ENCODE measurements around the gene KCNIP4. TPM values are rescaled to one million over a fixed set of nuclear protein-coding genes. Genes with fewer than 3 reads are reported as not detected.

The KCNIP4 gene
- total RNA-seq, 1 donor: not detected

GRCh38 chr4:21876711-21877110, 71.9 kb downstream of the KCNIP4 start:
- no peaks in the 10 kb centered on the region for H3K79me2 ChIP-seq (ENCODE audit: insufficient read depth, low read length)
- H3K4me1 ChIP-seq (ENCODE audit: insufficient read depth, low read length): no peaks in the 10 kb centered on the region
- H4K20me1 ChIP-seq (ENCODE audit: insufficient read depth, low read length): no peaks in the 10 kb centered on the region
- H3K27me3 ChIP-seq (ENCODE audit: insufficient read depth, low read length): no peaks in the 10 kb centered on the region
- H3K4me2 ChIP-seq (ENCODE audit: insufficient read depth, low read length): no peak overlapping the region
- no peaks in the 10 kb centered on the region for H3K9me3 ChIP-seq (ENCODE audit: low read depth, low read length)
- no peak overlapping the region for H3K4me3 ChIP-seq (ENCODE audit: insufficient read depth, low read length)
- no peak for DNase-seq (ENCODE audit: insufficient read length, low spot score, missing footprints)
- H3K27ac ChIP-seq (ENCODE audit: low read depth, low read length): no peak overlapping the region
- no peak overlapping the region for H2AFZ ChIP-seq (ENCODE audit: low read length)
- H3K36me3 ChIP-seq (ENCODE audit: insufficient read depth, low read length): no peaks in the 10 kb centered on the region
- TF ChIP-seq CTCF (IDR thresholded peaks at IDR 0.05; ENCODE audit: extremely low read depth, low read depth, low read length): no peak

- no peaks in the 10 kb centered on the region for H3K4me1 ChIP-seq (ENCODE audit: insufficient read depth, low read length)
- H3K79me2 ChIP-seq (ENCODE audit: insufficient read depth, low read length): no peaks in the 10 kb centered on the region
- TF ChIP-seq CTCF (IDR thresholded peaks at IDR 0.05; ENCODE audit: extremely low read depth, low read depth, low read length): no peak
- DNase-seq (ENCODE audit: insufficient read length, low spot score, missing footprints): no peak
- no peaks in the 10 kb centered on the region for H3K27me3 ChIP-seq (ENCODE audit: insufficient read depth, low read length)
- H3K4me2 ChIP-seq (ENCODE audit: insufficient read depth, low read length): no peak overlapping the region
- H3K9me3 ChIP-seq (ENCODE audit: low read depth, low read length): no peaks in the 10 kb centered on the region
- no peak overlapping the region for H2AFZ ChIP-seq (ENCODE audit: low read length)
- no peak overlapping the region for H3K27ac ChIP-seq (ENCODE audit: low read depth, low read length)
- no peaks in the 10 kb centered on the region for H4K20me1 ChIP-seq (ENCODE audit: insufficient read depth, low read length)
- no peak overlapping the region for H3K4me3 ChIP-seq (ENCODE audit: insufficient read depth, low read length)
- H3K36me3 ChIP-seq (ENCODE audit: insufficient read depth, low read length): no peaks in the 10 kb centered on the region
Observed at GRCh38 chr4:21873145-21873544, 75.4 kb downstream of the KCNIP4 start.

GRCh38 chr4:21872101-21872500, 76.5 kb downstream of the KCNIP4 start:
- no peak for TF ChIP-seq CTCF (IDR thresholded peaks at IDR 0.05; ENCODE audit: extremely low read depth, low read depth, low read length)
- Histone ChIP-seq H3K9me3 (ENCODE audit: low read depth, low read length) (no peaks in the 10 kb centered on the region), H3K36me3 (ENCODE audit: insufficient read depth, low read length) (no peaks in the 10 kb centered on the region), H3K27me3 (ENCODE audit: insufficient read depth, low read length) (no peaks in the 10 kb centered on the region), H4K20me1 (ENCODE audit: insufficient read depth, low read length) (no peaks in the 10 kb centered on the region), H3K27ac (ENCODE audit: low read depth, low read length) (no peak overlapping the region), H3K4me3 (ENCODE audit: insufficient read depth, low read length) (no peak overlapping the region), H3K4me2 (ENCODE audit: insufficient read depth, low read length) (no peak overlapping the region), H3K4me1 (ENCODE audit: insufficient read depth, low read length) (no peaks in the 10 kb centered on the region), H3K79me2 (ENCODE audit: insufficient read depth, low read length) (no peaks in the 10 kb centered on the region), H2AFZ (ENCODE audit: low read length) (peak overlapping the region; percentile 29)
- DNase-seq (ENCODE audit: insufficient read length, low spot score, missing footprints): no peak

- H4K20me1 ChIP-seq (ENCODE audit: insufficient read depth, low read length): no peaks in the 10 kb centered on the region
- no peak overlapping the region for H3K4me3 ChIP-seq (ENCODE audit: insufficient read depth, low read length)
- no peaks in the 10 kb centered on the region for H3K27me3 ChIP-seq (ENCODE audit: insufficient read depth, low read length)
- no peak for DNase-seq (ENCODE audit: insufficient read length, low spot score, missing footprints)
- no peak overlapping the region for H3K4me2 ChIP-seq (ENCODE audit: insufficient read depth, low read length)
- no peaks in the 10 kb centered on the region for H3K9me3 ChIP-seq (ENCODE audit: low read depth, low read length)
- no peaks in the 10 kb centered on the region for H3K79me2 ChIP-seq (ENCODE audit: insufficient read depth, low read length)
- TF ChIP-seq CTCF (IDR thresholded peaks at IDR 0.05; ENCODE audit: extremely low read depth, low read depth, low read length): no peak
- no peaks in the 10 kb centered on the region for H3K36me3 ChIP-seq (ENCODE audit: insufficient read depth, low read length)
- no peaks in the 10 kb centered on the region for H3K4me1 ChIP-seq (ENCODE audit: insufficient read depth, low read length)
- H2AFZ ChIP-seq (ENCODE audit: low read length): no peak overlapping the region
- no peak overlapping the region for H3K27ac ChIP-seq (ENCODE audit: low read depth, low read length)
Observed at GRCh38 chr4:21869978-21870745, 78.4 kb downstream of the KCNIP4 start.
